NCI-H1436 treated with DMSO at 0.1 percent for 48 hours (cell line): Measurements from ENCODE around the gene HDAC8.
"Not testable (repeated sequence)": the region's sequence is repeated elsewhere in the genome, so short reads cannot be mapped to it uniquely, and the experiment has no call there.

Experiments used
- DNase-seq: peaks from one replicate; lab custom pipeline; 2025; lab: John Stamatoyannopoulos, UW

The HDAC8 gene

DNA sequence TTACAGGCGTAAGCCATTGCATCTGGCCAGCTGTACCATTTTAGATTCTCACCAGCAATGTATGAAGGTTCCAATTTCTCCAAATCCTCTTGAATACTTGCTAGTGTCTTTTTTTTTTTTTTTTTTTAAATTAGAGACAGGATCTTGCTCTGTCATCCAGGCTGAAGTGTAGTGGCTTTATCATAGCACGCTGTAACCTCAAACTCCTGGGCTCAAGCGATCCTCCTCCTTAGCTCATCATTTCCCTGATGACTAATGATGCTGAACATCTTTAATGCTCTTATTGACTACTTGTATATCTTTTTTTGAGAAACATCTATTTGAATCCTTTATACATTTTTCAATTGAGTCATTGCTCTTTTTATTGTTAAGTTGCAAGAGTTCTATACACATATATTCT, 40.3 kb downstream of the HDAC8 start:
- no peak for DNase-seq

GRCh38 chrX:72526534-72527508, 45.8 kb downstream of the HDAC8 start:
- DNase-seq = no peak

GRCh38 chrX:72498782-72499181, 73.9 kb downstream of the HDAC8 start:
- peak; percentile 29 for DNase-seq

- no peak for DNase-seq
Observed at GRCh38 chrX:72495046-72495445, 77.6 kb downstream of the HDAC8 start.

GRCh38 chrX:72492499-72492898, 80.1 kb downstream of the HDAC8 start:
- no peak for DNase-seq

DNA sequence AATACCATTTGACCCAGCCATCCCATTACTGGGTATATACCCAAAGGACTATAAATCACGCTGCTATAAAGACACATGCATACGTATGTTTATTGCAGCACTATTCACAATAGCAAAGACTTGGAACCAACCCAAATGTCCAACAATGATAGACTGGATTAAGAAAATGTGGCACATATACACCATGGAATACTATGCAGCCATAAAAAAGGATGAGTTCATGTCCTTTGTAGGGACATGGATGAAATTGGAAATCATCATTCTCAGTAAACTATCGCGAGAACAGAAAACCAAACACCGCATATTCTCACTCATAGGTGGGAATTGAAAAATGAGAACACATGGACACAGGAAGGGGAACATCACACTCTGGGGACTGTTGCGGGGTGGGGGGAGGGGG, 82.4 kb downstream of the HDAC8 start:
- not testable (repeated sequence) for DNase-seq

GRCh38 chrX:72487661-72488060, 85.0 kb downstream of the HDAC8 start:
- DNase-seq = no peak

GRCh38 chrX:72479324-72480274, 93.0 kb downstream of the HDAC8 start:
- DNase-seq = no peak

GRCh38 chrX:72478853-72479252, 93.8 kb downstream of the HDAC8 start:
- DNase-seq = no peak

- peak; percentile 1 for DNase-seq
Observed at GRCh38 chrX:72478351-72478750, 94.3 kb downstream of the HDAC8 start.

GRCh38 chrX:72477781-72478181, 94.9 kb downstream of the HDAC8 start:
- no peak for DNase-seq

DNA sequence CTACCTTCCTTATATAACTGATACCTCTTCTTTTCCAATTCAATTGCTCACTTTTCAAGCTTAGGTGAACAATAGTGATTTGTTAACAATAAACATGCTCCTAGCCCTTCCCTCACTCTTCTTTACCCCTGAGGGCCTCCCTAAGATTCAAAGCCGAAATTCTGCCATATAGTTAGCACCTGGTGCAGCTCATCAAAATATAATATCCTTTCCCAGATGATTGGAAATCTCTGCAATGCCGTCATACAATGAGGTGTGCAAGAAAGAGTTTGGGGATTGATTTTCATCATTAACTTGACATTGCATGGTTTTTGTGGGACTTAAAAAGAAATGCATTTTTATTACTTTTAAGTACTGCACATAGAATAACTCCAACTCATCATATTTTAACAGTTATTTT, 95.3 kb downstream of the HDAC8 start:
- no peak for DNase-seq

- DNase-seq = no peak
Observed at GRCh38 chrX:72475952-72476668, 96.5 kb downstream of the HDAC8 start.

DNA sequence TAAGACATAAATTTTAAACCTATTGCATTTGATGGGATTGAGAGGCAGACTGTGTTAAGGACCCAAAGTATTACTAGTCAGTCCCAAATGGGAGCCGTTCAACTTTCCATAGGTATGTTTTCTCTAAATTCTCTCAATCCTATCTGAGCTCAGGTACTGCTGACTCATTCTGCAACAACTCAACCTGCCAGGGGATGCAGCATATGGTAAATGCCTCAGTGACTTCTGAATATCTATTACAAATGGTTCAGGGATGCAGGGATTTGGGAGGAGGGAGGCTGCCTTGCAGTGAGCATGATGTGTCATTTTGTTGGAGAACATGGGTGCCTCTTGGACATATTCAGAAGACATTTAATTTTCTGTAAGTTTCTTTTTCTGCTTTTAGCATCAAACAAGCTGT, 97.3 kb downstream of the HDAC8 start:
- DNase-seq = no peak

- no peak for DNase-seq
Observed at GRCh38 chrX:72470532-72471223, 102.0 kb downstream of the HDAC8 start.

DNA sequence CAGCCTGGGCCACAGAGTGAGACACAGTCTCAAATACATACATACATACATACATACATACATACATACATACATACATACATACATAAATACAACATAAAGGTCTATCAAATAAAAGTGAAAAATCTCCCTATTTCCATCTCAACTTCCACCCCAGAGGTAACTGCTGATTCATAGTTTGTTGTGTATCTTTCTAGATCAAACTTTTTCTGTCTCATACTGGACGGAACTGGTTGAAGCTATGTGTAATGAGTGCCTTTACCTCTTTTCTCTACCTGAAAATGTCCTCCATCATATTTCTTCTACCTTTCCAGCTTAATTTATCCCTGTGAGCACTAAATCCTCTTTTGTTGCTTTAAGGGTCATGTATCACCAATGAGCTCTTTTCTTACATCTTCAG, 102.5 kb downstream of the HDAC8 start:
- no peak for DNase-seq

GRCh38 chrX:72468607-72469006, 104.0 kb downstream of the HDAC8 start:
- no peak for DNase-seq

GRCh38 chrX:72467135-72467534, 105.5 kb downstream of the HDAC8 start:
- DNase-seq = no peak

- no peak for DNase-seq
Observed at GRCh38 chrX:72466493-72466892, 106.2 kb downstream of the HDAC8 start.

DNA sequence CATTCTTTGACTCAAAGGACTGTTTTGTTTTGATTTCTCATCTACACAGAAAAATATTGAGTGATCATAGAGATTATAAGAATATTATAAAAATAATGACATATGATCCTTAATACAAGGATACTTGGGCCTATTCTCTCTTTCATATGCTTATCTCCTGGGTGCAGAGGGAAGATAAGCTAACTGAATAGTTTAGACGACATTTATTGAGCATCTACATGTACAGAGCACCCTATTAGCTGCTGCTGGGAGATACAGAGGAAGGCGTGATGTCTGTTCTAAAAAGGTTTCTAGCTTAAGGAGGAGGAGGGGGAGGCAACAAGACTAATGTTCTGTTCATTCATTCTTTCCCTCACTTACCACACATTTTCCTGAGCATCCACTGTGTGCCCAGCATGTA, 106.8 kb downstream of the HDAC8 start:
- no peak for DNase-seq

GRCh38 chrX:72461766-72462165, 110.9 kb downstream of the HDAC8 start:
- no peak for DNase-seq
